Measurements from ENCODE around the gene OTOP1.

DNA sequence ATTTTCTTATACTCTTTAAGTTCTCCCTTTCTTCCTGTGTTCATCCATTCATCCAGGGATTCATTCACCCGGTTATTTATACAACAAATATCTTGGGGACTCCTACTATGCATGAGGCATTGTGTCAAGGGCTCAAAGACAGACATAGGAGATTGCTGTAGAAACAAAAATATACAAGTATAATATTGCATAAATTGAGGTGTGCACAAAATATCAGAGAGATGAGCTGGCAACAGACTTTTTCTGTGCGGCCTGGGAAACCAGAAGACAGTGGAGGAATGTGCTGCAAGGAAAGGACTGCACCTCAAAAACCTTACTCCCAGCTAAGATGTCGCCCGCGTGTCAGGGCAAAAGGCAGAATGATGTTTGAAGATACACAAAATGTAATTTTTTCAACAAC is 9.6 kb downstream of the OTOP1 start:
- TF ChIP-seq GATA2 (IDR thresholded peaks at IDR 0.05; ENCODE audit: low read depth, low read length) (no peak), GATA3 (IDR thresholded peaks at IDR 0.05; ENCODE audit: low read depth, low read length) (no peak)

All from SH-SY5Y (cell line).